ENCODE results near the gene NCKAP5. TPM values are rescaled to one million over a fixed set of nuclear protein-coding genes. Genes with fewer than 3 reads are reported as not detected.

Gene NCKAP5
- total and polyA plus RNA-seq, 2 donors (not counting 1 experiment from before 2014, with no cell fraction given), result not detected

GRCh38 chr2:133306236-133306635 is 262.0 kb downstream of the NCKAP5 start:
- no peaks in the 10 kb centered on the region for H3K27me3 Mint-ChIP-seq
- DNase-seq (no peak), ATAC-seq (ENCODE audit: low read depth) (no peak)
- no peak overlapping the region for H3K27ac ChIP-seq (ENCODE audit: low read length in 2 of 2)
- CTCF ChIA-PET, result no interaction called here
- peaks cover 3% of the 10 kb centered on the region for H3K9me3 Mint-ChIP-seq (ENCODE audit: insufficient read depth)
- H2AFZ ChIP-seq (ENCODE audit: insufficient read depth, low read depth, low read length, poor library complexity, severe bottlenecking), result no peak overlapping the region
- no peak for TF ChIP-seq EZH2 (IDR thresholded peaks at IDR 0.05; ENCODE audit: borderline replicate concordance, insufficient read depth, low read depth, low read length, poor library complexity, severe bottlenecking)
- no peak for TF ChIP-seq CTCF (IDR thresholded peaks at IDR 0.05)
- intact Hi-C loops (cut with micrococcal nuclease), result no loop called here
- H3K9ac ChIP-seq (ENCODE audit: low read length), result no peak overlapping the region
- no peak overlapping the region for H3K27ac Mint-ChIP-seq
- no peaks in the 10 kb centered on the region for H3K79me2 ChIP-seq (ENCODE audit: control insufficient read depth, insufficient read depth, low read length)
- no peaks in the 10 kb centered on the region for H4K20me1 ChIP-seq (ENCODE audit: control insufficient read depth, insufficient read depth, low read length, poor library complexity, severe bottlenecking)
- POLR2A ChIA-PET, result no interaction called here
- H3K4me3 Mint-ChIP-seq, result no peak overlapping the region
- H3K4me1 Mint-ChIP-seq, result no peaks in the 10 kb centered on the region
- no peaks in the 10 kb centered on the region for H3K4me1 ChIP-seq (ENCODE audit: control insufficient read depth in 2 of 2, insufficient read depth in 2 of 2, low read length in 2 of 2)
- no peaks in the 10 kb centered on the region for H3K36me3 ChIP-seq (replicated peaks in 1 of 2; ENCODE audit: control extremely low read depth in 1 of 2, control insufficient read depth in 1 of 2, extremely low read depth in 1 of 2, insufficient read depth in 2 of 2, low read length in 1 of 2)
- no peak overlapping the region for H3K4me3 ChIP-seq (ENCODE audit: control extremely low read depth in 1 of 5, extremely low read depth in 1 of 5, insufficient read depth in 1 of 5, low read depth in 2 of 5, low read length in 4 of 5)
- 100% methylated on average over 1 of the region's 2 CpGs for WGBS (ENCODE audit: insufficient coverage)
- no peaks in the 10 kb centered on the region for H3K9me3 ChIP-seq (ENCODE audit: control extremely low read depth in 1 of 3, control insufficient read depth in 2 of 3, insufficient read depth in 1 of 3, low read length in 2 of 3)
- no peaks in the 10 kb centered on the region for H3K27me3 ChIP-seq (replicated peaks in 1 of 4; ENCODE audit: control extremely low read depth in 1 of 4, control insufficient read depth in 3 of 4, insufficient read depth in 4 of 4, low read length in 3 of 4)
- H3K4me2 ChIP-seq (replicated peaks; ENCODE audit: low read depth, low read length, poor library complexity, severe bottlenecking), result no peak overlapping the region

GRCh38 chr2:133304344-133304743 is 263.9 kb downstream of the NCKAP5 start:
- no peaks in the 10 kb centered on the region for H3K79me2 ChIP-seq (ENCODE audit: control insufficient read depth, insufficient read depth, low read length)
- DNase-seq (no peak), ATAC-seq (ENCODE audit: low read depth) (no peak)
- Mint-ChIP-seq H3K4me3 (no peak overlapping the region), H3K9me3 (ENCODE audit: insufficient read depth) (peaks cover 3% of the 10 kb centered on the region), H3K27me3 (no peaks in the 10 kb centered on the region), H3K27ac (no peak overlapping the region), H3K4me1 (no peaks in the 10 kb centered on the region)
- H3K4me2 ChIP-seq (replicated peaks; ENCODE audit: low read depth, low read length, poor library complexity, severe bottlenecking), result no peak overlapping the region
- H2AFZ ChIP-seq (ENCODE audit: insufficient read depth, low read depth, low read length, poor library complexity, severe bottlenecking), result no peak overlapping the region
- 67% methylated on average over 1 of the region's 3 CpGs for WGBS (ENCODE audit: insufficient coverage)
- H3K27me3 ChIP-seq (replicated peaks in 1 of 4; ENCODE audit: control extremely low read depth in 1 of 4, control insufficient read depth in 3 of 4, insufficient read depth in 4 of 4, low read length in 3 of 4), result no peaks in the 10 kb centered on the region
- peaks cover 0 to 2% (median 0%) of the 10 kb centered on the region in 3 donors for H3K9me3 ChIP-seq (ENCODE audit: control extremely low read depth in 1 of 3, control insufficient read depth in 2 of 3, insufficient read depth in 1 of 3, low read length in 2 of 3)
- no peak for TF ChIP-seq EZH2 (IDR thresholded peaks at IDR 0.05; ENCODE audit: borderline replicate concordance, insufficient read depth, low read depth, low read length, poor library complexity, severe bottlenecking)
- TF ChIP-seq CTCF (IDR thresholded peaks at IDR 0.05), result no peak
- ChIA-PET CTCF (no interaction called here), POLR2A (no interaction called here)
- H3K4me1 ChIP-seq (ENCODE audit: control insufficient read depth in 2 of 2, insufficient read depth in 2 of 2, low read length in 2 of 2), result no peaks in the 10 kb centered on the region
- intact Hi-C loops (cut with micrococcal nuclease), result no loop called here
- no peak overlapping the region for H3K4me3 ChIP-seq (ENCODE audit: control extremely low read depth in 1 of 5, extremely low read depth in 1 of 5, insufficient read depth in 1 of 5, low read depth in 2 of 5, low read length in 4 of 5)
- H3K36me3 ChIP-seq (replicated peaks in 1 of 2; ENCODE audit: control extremely low read depth in 1 of 2, control insufficient read depth in 1 of 2, extremely low read depth in 1 of 2, insufficient read depth in 2 of 2, low read length in 1 of 2), result no peaks in the 10 kb centered on the region
- H3K9ac ChIP-seq (ENCODE audit: low read length), result no peak overlapping the region
- H3K27ac ChIP-seq (ENCODE audit: low read length in 2 of 2), result no peak overlapping the region
- H4K20me1 ChIP-seq (ENCODE audit: control insufficient read depth, insufficient read depth, low read length, poor library complexity, severe bottlenecking), result no peaks in the 10 kb centered on the region
